K562 (cell line): ENCODE results near the gene TTLL8. TPM values are rescaled to one million over a fixed set of nuclear protein-coding genes. Genes with fewer than 3 reads are reported as not detected.
A peak's percentile ranks its signal among the peaks of the same experiment; 100 is the strongest.

Experiments
- ATAC-seq: fragments of 200-7000 bp; cut with Tn5 transposase; 3 replicates; pipeline ENCODE4 v1.9.1; 2020; ENCODE audit warnings: moderate library complexity
- BruUV-seq: library from RNA; stranded (reverse); fragments of 400-500 nt; replicated peaks from 2 replicates; lab custom pipeline; 2021; lab: Mats Ljungman, UMichigan
- CTCF ChIA-PET: fragments of 300-600 bp; formaldehyde crosslinking; extraction: SDS; loops from one replicate; lab custom pipeline; 2021; ENCODE audit warnings: low intra/inter-chr PET ratio; lab: Yijun Ruan, JAX
- POLR2A ChIA-PET: fragments of 300-600, 350-650 bp; sonication (Branson Sonifier 250); formaldehyde crosslinking; extraction: SDS; loops from one replicate; lab custom pipeline; 2021; ENCODE audit warnings: antibody characterized with exemption, inconsistent platforms; lab: Yijun Ruan, JAX
- DNase-seq, 4 experiments: peaks; one replicate each; pipeline versions ENCODE4 v3.0.0 to v3.0.0-alpha.2; 2011 to 2018; ENCODE audit warnings: low spot score in 3 of 4, mixed read lengths in 3 of 4; ENCODE audit errors: extremely low read depth in 1 of 4
- FAIRE-seq: peaks from 2 replicates; lab custom pipeline; 2011; peaks lifted over from hg19 to GRCh38; lab: Jason Lieb, UNC
- H2AFZ ChIP-seq: 2 replicates; pipeline ENCODE4 v1.6.0; 2011; ENCODE audit warnings: low read depth, low read length, control low read depth, inconsistent platforms
- H3K27ac ChIP-seq: fragments of 200-600 bp; 3 replicates; pipeline ENCODE4 v1.8.0; 2011; ENCODE audit warnings: low read depth, mild to moderate bottlenecking, control low read depth, inconsistent platforms, low read length, moderate library complexity, mixed read lengths; ENCODE audit errors: extremely low read depth
- H3K27me3 ChIP-seq, 2 experiments: fragments of 300-600 bp in 1 of 2; 2 replicates in 1 of 2; 3 replicates in 1 of 2; pipeline versions ENCODE4 v1.6.0 to v1.8.0; 2011; ENCODE audit warnings: inconsistent platforms in 2 of 2, low read length in 2 of 2, mild to moderate bottlenecking in 1 of 2, mixed read lengths in 1 of 2, moderate library complexity in 1 of 2; ENCODE audit not compliant: control insufficient read depth in 2 of 2, insufficient read depth in 2 of 2
- H3K36me3 ChIP-seq: fragments of 300-600 bp; 3 replicates; pipeline ENCODE4 v1.8.0; 2011; ENCODE audit warnings: mild to moderate bottlenecking, low read length, inconsistent platforms; ENCODE audit not compliant: control insufficient read depth, insufficient read depth
- H3K4me1 ChIP-seq, 2 experiments: fragments of 200-600 bp in 1 of 2; replicated peaks in 1 of 2; 2 replicates in 1 of 2; 3 replicates in 1 of 2; pipeline versions ENCODE4 v1.5.1 to v1.8.0; 2011; ENCODE audit warnings: inconsistent platforms in 2 of 2, low read length in 2 of 2, mild to moderate bottlenecking in 1 of 2, mixed read lengths in 1 of 2, moderate library complexity in 1 of 2; ENCODE audit not compliant: control insufficient read depth in 2 of 2, insufficient read depth in 2 of 2
- H3K4me2 ChIP-seq: 2 replicates; pipeline ENCODE4 v1.6.1; 2011; ENCODE audit warnings: low read length, control low read depth, inconsistent platforms, mixed read lengths; ENCODE audit not compliant: insufficient read depth
- H3K4me3 ChIP-seq: fragments of 200-600 bp; sonication (generic), shearing (Covaris generic); 2 replicates; pipeline ENCODE4 v1.5.1; 2016; ENCODE audit warnings: control low read depth, inconsistent platforms
- H3K79me2 ChIP-seq: fragments of 200-600 bp; 3 replicates; pipeline ENCODE4 v1.8.0; 2011; ENCODE audit warnings: low read length, inconsistent platforms; ENCODE audit not compliant: control insufficient read depth, insufficient read depth
- H3K9ac ChIP-seq, 2 experiments: 2 replicates each; pipeline versions ENCODE4 v1.6.0 to v1.6.1; 2011; ENCODE audit warnings: low read depth in 2 of 2, low read length in 2 of 2, control low read depth in 1 of 2, inconsistent platforms in 1 of 2, mild to moderate bottlenecking in 1 of 2, mixed read lengths in 1 of 2; ENCODE audit not compliant: insufficient read depth in 1 of 2
- H3K9me1 ChIP-seq: one replicate; pipeline ENCODE4 v1.6.0; 2011; ENCODE audit warnings: inconsistent platforms, mild to moderate bottlenecking, low read length, moderate library complexity; ENCODE audit not compliant: control insufficient read depth, insufficient read depth
- H3K9me3 ChIP-seq: replicated peaks from 2 replicates; pipeline ENCODE4 v1.5.1; 2011; ENCODE audit warnings: low read depth, low read length, inconsistent platforms; ENCODE audit not compliant: control insufficient read depth, insufficient read depth
- H4K20me1 ChIP-seq: replicated peaks from 2 replicates; pipeline ENCODE4 v1.6.1; 2011; ENCODE audit warnings: low read length, inconsistent platforms, mixed read lengths; ENCODE audit not compliant: control insufficient read depth, insufficient read depth
- ZBTB40 ChIP-seq, 2 experiments: fragments of 450-650 bp in 1 of 2; sonication (generic) in 1 of 2; formaldehyde crosslinking in 1 of 2; IDR thresholded peaks; 2 replicates each; pipeline versions ENCODE4 v1.7.1 to v1.9.0; 2016 to 2022; ENCODE audit warnings: inconsistent platforms in 1 of 2, mild to moderate bottlenecking in 1 of 2, missing genetic modification reagents in 1 of 2
- WGBS: fragments of 100-300 bp; shearing (Covaris generic); methylation state at CpG from one replicate; pipeline ENCODE4 v1.1.6; 2016; ENCODE audit warnings: low coverage, mixed read lengths; ENCODE audit not compliant: insufficient coverage; ENCODE audit errors: missing lambda C conversion rate; 5-methylcytosine and 5-hydroxymethylcytosine counted together
- in situ Hi-C: fragments of 300-500 bp; cut with MboI; formaldehyde crosslinking; loops from 4 replicates; pipeline ENCODE4 v1.15.0; 2018; ENCODE audit warnings: inconsistent platforms, mixed read lengths
- intact Hi-C: fragments of 100-400 bp; cut with micrococcal nuclease; formaldehyde crosslinking; loops from 2 replicates; pipeline ENCODE4 v1.14.2; 2022
- polyA plus RNA-seq, 8 experiments: library from polyadenylated mRNA; depleted of rRNA in 4 of 8; stranded (reverse) in 5 of 8; unstranded in 3 of 8; fragments of >200 nt; fragmentation: Nextera tagmentation in 2 of 8; fragmentation: Illumina TruSeq in 1 of 8; extraction: Ambion mirVana in 2 of 8; extraction: Trizol in 1 of 8; gene quantifications; 2 replicates each; pipeline versions ENCODE4 v1.2.1 to v1.2.3, GENCODE V29; 2011 to 2014; ENCODE audit warnings: inconsistent platforms in 1 of 8, missing spikeins in 1 of 8
- total RNA-seq, 7 experiments: library from RNA; depleted of rRNA in 6 of 7; stranded (reverse); fragments of >200 nt in 6 of 7; fragmentation: Illumina TruSeq in 2 of 7; extraction: Trizol in 2 of 7; gene quantifications; 2 replicates each; pipeline versions ENCODE4 v1.2.1 to v1.2.3, GENCODE V29; 2011 to 2021; ENCODE audit warnings: low replicate concordance in 1 of 7
- TF ChIP-seq, protein P1 (sequence below): fragments of 250-450 bp; sonication (Bioruptor Pico); IDR thresholded peaks from 2 replicates; pipeline ENCODE4 v1.5.0; 2021

Gene TTLL8
- total and polyA plus RNA-seq, 9 of the 15 experiments (the other 6 are each of a cell fraction or from before 2014, with no cell fraction given), result not detected

GRCh38 chr22:50101870-50102565, 43.9 kb upstream of the TTLL8 start:
- FAIRE-seq, result no peak

More at GRCh38 chr22:50101870-50102565, 43.9 kb upstream of the TTLL8 start:
- Histone ChIP-seq H3K36me3 (no peaks in the 10 kb centered on the region), H3K4me2 (no peak overlapping the region), H3K4me3 (no peak overlapping the region), H3K27me3 (no peaks in the 10 kb centered on the region), H3K79me2 (no peaks in the 10 kb centered on the region), H3K9me1 (no peaks in the 10 kb centered on the region), H3K9me3 (no peaks in the 10 kb centered on the region), H2AFZ (peak overlapping the region; percentile 22), H3K9ac (no peak overlapping the region), H3K27ac (no peak overlapping the region), H4K20me1 (no peaks in the 10 kb centered on the region), H3K4me1 (peaks cover 16 to 18% of the 10 kb centered on the region in 2 experiments; a peak in 3 of 5 replicates)
- TF ChIP-seq ZBTB40 (IDR thresholded peaks at IDR 0.05) (peak; percentile 89), ZBTB40 (CRISPR knock-in tag; IDR thresholded peaks at IDR 0.05) (peak; percentile 75)
- TF ChIP-seq, protein P1, sequence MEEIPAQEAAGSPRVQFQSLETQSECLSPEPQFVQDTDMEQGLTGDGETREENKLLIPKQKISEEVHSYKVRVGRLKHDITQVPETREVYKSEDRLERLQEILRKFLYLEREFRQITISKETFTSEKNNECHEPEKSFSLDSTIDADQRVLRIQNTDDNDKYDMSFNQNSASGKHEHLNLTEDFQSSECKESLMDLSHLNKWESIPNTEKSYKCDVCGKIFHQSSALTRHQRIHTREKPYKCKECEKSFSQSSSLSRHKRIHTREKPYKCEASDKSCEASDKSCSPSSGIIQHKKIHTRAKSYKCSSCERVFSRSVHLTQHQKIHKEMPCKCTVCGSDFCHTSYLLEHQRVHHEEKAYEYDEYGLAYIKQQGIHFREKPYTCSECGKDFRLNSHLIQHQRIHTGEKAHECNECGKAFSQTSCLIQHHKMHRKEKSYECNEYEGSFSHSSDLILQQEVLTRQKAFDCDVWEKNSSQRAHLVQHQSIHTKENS (CRISPR knock-in tag), result no peak
- ATAC-seq (no peak), DNase-seq (no peak)
- in situ Hi-C loops (no loop called here), intact Hi-C loops (no loop called here)
- 42% methylated on average over 8 of the region's 10 CpGs for WGBS
- ChIA-PET CTCF (interaction anchor here (0.6 kb wide), 1 partner anchor 359 kb away, joined by 3 read pairs; no protein-coding TSS in a partner anchor), POLR2A (no interaction called here)
- no TSS peak for BruUV-seq
